HUDEP-2 (cell line): ENCODE data around the gene METTL16.

Source experiments
- DNase-seq, 76 experiments: peaks; one replicate each; lab custom pipeline; 2025; ENCODE audit not compliant: unreplicated experiment in 76 of 76; lab: John Stamatoyannopoulos, UW

The METTL16 gene

GRCh38 chr17:2385240-2386210 lies 126.2 kb downstream of the METTL16 start:
- no peak for DNase-seq

- no peak for DNase-seq
These were observed 127.1 kb downstream of the METTL16 start for GRCh38 chr17:2384439-2385127.

- no peak for DNase-seq
These were observed 128.0 kb downstream of the METTL16 start for GRCh38 chr17:2383628-2384167.

- DNase-seq = peak in 23 of 76 experiments; percentile 2 to 53 (median 15)
These were observed 130.6 kb downstream of the METTL16 start for GRCh38 chr17:2380950-2381649.

- DNase-seq = peak in 1 of 76 experiments; percentile 6
These were observed 131.3 kb downstream of the METTL16 start for GRCh38 chr17:2380226-2380922.

GRCh38 chr17:2379489-2380225 lies 132.0 kb downstream of the METTL16 start:
- DNase-seq = no peak

- no peak for DNase-seq
These were observed 132.8 kb downstream of the METTL16 start for GRCh38 chr17:2378905-2379304.

- no peak for DNase-seq
These were observed 134.0 kb downstream of the METTL16 start for GRCh38 chr17:2377659-2378058.

GRCh38 chr17:2376107-2376506 lies 135.6 kb downstream of the METTL16 start:
- no peak for DNase-seq

- DNase-seq = no peak
These were observed 136.3 kb downstream of the METTL16 start for GRCh38 chr17:2375406-2375805.

GRCh38 chr17:2374549-2375285 lies 137.0 kb downstream of the METTL16 start:
- DNase-seq = no peak

GRCh38 chr17:2373179-2373578 lies 138.5 kb downstream of the METTL16 start:
- no peak for DNase-seq

- DNase-seq = no peak
These were observed 139.0 kb downstream of the METTL16 start for GRCh38 chr17:2372681-2373080.

- DNase-seq = no peak
These were observed 139.5 kb downstream of the METTL16 start for GRCh38 chr17:2372180-2372579.

GRCh38 chr17:2371183-2372130 lies 140.2 kb downstream of the METTL16 start:
- DNase-seq = no peak

GRCh38 chr17:2370211-2370589 lies 141.5 kb downstream of the METTL16 start:
- no peak for DNase-seq

GRCh38 chr17:2369551-2370210 lies 142.0 kb downstream of the METTL16 start:
- DNase-seq = no peak
